IPS-15b (cell line): ENCODE measurements around the gene TERB1.

Experiments used
- H3K27me3 ChIP-seq: one replicate; pipeline ENCODE4 v1.6.1; 2013; ENCODE audit warnings: low read length; ENCODE audit not compliant: control insufficient read depth, insufficient read depth
- H3K36me3 ChIP-seq: one replicate; pipeline ENCODE4 v1.6.1; 2013; ENCODE audit warnings: low read length; ENCODE audit not compliant: control insufficient read depth, insufficient read depth
- H3K4me1 ChIP-seq: one replicate; pipeline ENCODE4 v1.6.1; 2013; ENCODE audit warnings: mild to moderate bottlenecking, low read length; ENCODE audit not compliant: control insufficient read depth, insufficient read depth
- H3K4me3 ChIP-seq: one replicate; pipeline ENCODE4 v1.5.1; 2013; ENCODE audit warnings: low read depth, low read length
- H3K9ac ChIP-seq: one replicate; pipeline ENCODE4 v1.6.1; 2013; ENCODE audit warnings: low read depth, mild to moderate bottlenecking, low read length
- H3K9me3 ChIP-seq: one replicate; pipeline ENCODE4 v1.6.1; 2013; ENCODE audit warnings: mild to moderate bottlenecking, low read length; ENCODE audit not compliant: control insufficient read depth, insufficient read depth

Gene TERB1

GRCh38 chr16:66717112-66717675 lies 84.2 kb downstream of the TERB1 start:
- Histone ChIP-seq H3K4me1 (no peaks in the 10 kb centered on the region), H3K4me3 (no peak overlapping the region), H3K9ac (no peak overlapping the region), H3K27me3 (no peaks in the 10 kb centered on the region), H3K36me3 (peaks cover 3% of the 10 kb centered on the region), H3K9me3 (no peaks in the 10 kb centered on the region)

GRCh38 chr16:66714654-66715307 lies 86.6 kb downstream of the TERB1 start:
- H3K4me1 ChIP-seq: no peaks in the 10 kb centered on the region
- no peak overlapping the region for H3K9ac ChIP-seq
- H3K9me3 ChIP-seq: no peaks in the 10 kb centered on the region
- no peak overlapping the region for H3K4me3 ChIP-seq
- H3K36me3 ChIP-seq: no peaks in the 10 kb centered on the region
- H3K27me3 ChIP-seq: no peaks in the 10 kb centered on the region

- H3K9ac ChIP-seq: no peak overlapping the region
- H3K36me3 ChIP-seq: no peaks in the 10 kb centered on the region
- no peaks in the 10 kb centered on the region for H3K27me3 ChIP-seq
- H3K9me3 ChIP-seq: no peaks in the 10 kb centered on the region
- no peak overlapping the region for H3K4me3 ChIP-seq
- no peaks in the 10 kb centered on the region for H3K4me1 ChIP-seq
These were observed 87.3 kb downstream of the TERB1 start for GRCh38 chr16:66714062-66714461.

GRCh38 chr16:66713076-66713475 lies 88.3 kb downstream of the TERB1 start:
- no peaks in the 10 kb centered on the region for H3K27me3 ChIP-seq
- no peak overlapping the region for H3K9ac ChIP-seq
- H3K4me1 ChIP-seq: no peaks in the 10 kb centered on the region
- no peaks in the 10 kb centered on the region for H3K9me3 ChIP-seq
- no peaks in the 10 kb centered on the region for H3K36me3 ChIP-seq
- H3K4me3 ChIP-seq: no peak overlapping the region

- no peaks in the 10 kb centered on the region for H3K36me3 ChIP-seq
These were observed 88.9 kb downstream of the TERB1 start for GRCh38 chr16:66712512-66712911.

GRCh38 chr16:66711581-66711980 lies 89.8 kb downstream of the TERB1 start:
- no peaks in the 10 kb centered on the region for H3K4me1 ChIP-seq
- H3K9me3 ChIP-seq: no peaks in the 10 kb centered on the region
- H3K27me3 ChIP-seq: no peaks in the 10 kb centered on the region
- no peaks in the 10 kb centered on the region for H3K36me3 ChIP-seq
- H3K4me3 ChIP-seq: no peak overlapping the region
- H3K9ac ChIP-seq: no peak overlapping the region

More at GRCh38 chr16:66712512-66712911, 88.9 kb downstream of the TERB1 start:
- no peaks in the 10 kb centered on the region for H3K4me1 ChIP-seq
- no peak overlapping the region for H3K4me3 ChIP-seq
- no peak overlapping the region for H3K9ac ChIP-seq
- no peaks in the 10 kb centered on the region for H3K27me3 ChIP-seq
- no peaks in the 10 kb centered on the region for H3K9me3 ChIP-seq

GRCh38 chr16:66706506-66706880 lies 94.9 kb downstream of the TERB1 start:
- no peaks in the 10 kb centered on the region for H3K4me1 ChIP-seq
- H3K9ac ChIP-seq: no peak overlapping the region
- H3K36me3 ChIP-seq: no peaks in the 10 kb centered on the region
- H3K27me3 ChIP-seq: no peaks in the 10 kb centered on the region
- H3K4me3 ChIP-seq: no peak overlapping the region
- no peaks in the 10 kb centered on the region for H3K9me3 ChIP-seq

- Histone ChIP-seq H3K9me3 (no peaks in the 10 kb centered on the region), H3K27me3 (no peaks in the 10 kb centered on the region), H3K9ac (no peak overlapping the region), H3K4me1 (no peaks in the 10 kb centered on the region), H3K4me3 (no peak overlapping the region), H3K36me3 (no peaks in the 10 kb centered on the region)
These were observed 95.4 kb downstream of the TERB1 start for GRCh38 chr16:66705790-66706505.
